GM20431 (cell line): ENCODE measurements around the gene SETD3.
"Not testable (repeated sequence)": the region's sequence is repeated elsewhere in the genome, so short reads cannot be mapped to it uniquely, and the experiment has no call there.

Source experiments
- in situ Hi-C: fragments of 300-500 bp; cut with MseI, MboI; formaldehyde crosslinking; loops from one replicate; pipeline ENCODE4 v1.15.0; 2020; ENCODE audit warnings: low sequenced_read_pairs; ENCODE audit not compliant: unreplicated experiment

SETD3 gene

GRCh38 chr14:99349721-99350495 is 130.8 kb downstream of the SETD3 start:
- in situ Hi-C loops = no loop called here

- in situ Hi-C loops = no loop called here
Observed at GRCh38 chr14:99348816-99349614, 131.6 kb downstream of the SETD3 start.

- in situ Hi-C loops = not testable (repeated sequence)
Observed at GRCh38 chr14:99348231-99348630, 132.4 kb downstream of the SETD3 start.
